GM19372 (cell line): ENCODE measurements around the gene FAM168B.

Experiments used
- ATAC-seq: cut with Tn5 transposase; IDR thresholded peaks from one replicate; pipeline ENCODE4 v1.9.1; 2021; ENCODE audit warnings: mild to moderate bottlenecking, low read depth, moderate library complexity; ENCODE audit not compliant: unreplicated experiment

FAM168B gene

GRCh38 chr2:131042148-131042775, 51.0 kb downstream of the FAM168B start:
- no peak for ATAC-seq

GRCh38 chr2:131041402-131042147, 51.7 kb downstream of the FAM168B start:
- no peak for ATAC-seq

GRCh38 chr2:131040661-131041401, 52.4 kb downstream of the FAM168B start:
- no peak for ATAC-seq

GRCh38 chr2:131039908-131040660, 53.2 kb downstream of the FAM168B start:
- no peak for ATAC-seq

- no peak for ATAC-seq
Observed at GRCh38 chr2:131039535-131039907, 53.7 kb downstream of the FAM168B start.

GRCh38 chr2:131039101-131039440, 54.2 kb downstream of the FAM168B start:
- ATAC-seq = no peak

- no peak for ATAC-seq
Observed at GRCh38 chr2:131038258-131039100, 54.8 kb downstream of the FAM168B start.

GRCh38 chr2:131037398-131038257, 55.6 kb downstream of the FAM168B start:
- ATAC-seq = no peak

- ATAC-seq = no peak
Observed at GRCh38 chr2:131036696-131037397, 56.4 kb downstream of the FAM168B start.

- ATAC-seq = no peak
Observed at GRCh38 chr2:131036269-131036668, 57.0 kb downstream of the FAM168B start.

GRCh38 chr2:131035826-131036231, 57.4 kb downstream of the FAM168B start:
- ATAC-seq = no peak

GRCh38 chr2:131035112-131035825, 58.0 kb downstream of the FAM168B start:
- ATAC-seq = no peak

- no peak for ATAC-seq
Observed at GRCh38 chr2:131034122-131035051, 58.9 kb downstream of the FAM168B start.

GRCh38 chr2:131033786-131034121, 59.5 kb downstream of the FAM168B start:
- no peak for ATAC-seq

- no peak for ATAC-seq
Observed at GRCh38 chr2:131032393-131032836, 60.8 kb downstream of the FAM168B start.

- ATAC-seq = no peak
Observed at GRCh38 chr2:131031875-131032274, 61.4 kb downstream of the FAM168B start.

- no peak for ATAC-seq
Observed at GRCh38 chr2:131031431-131031841, 61.8 kb downstream of the FAM168B start.
